Measurements from ENCODE around the gene MRPL2. TPM values are rescaled to one million over a fixed set of nuclear protein-coding genes. Genes with fewer than 3 reads are reported as not detected.

MRPL2 gene
- polyA plus RNA-seq, 1 experiment, result 19.3 TPM

GRCh38 chr6:43005844-43006243 is 53.4 kb downstream of the MRPL2 start:
- DNase-seq (ENCODE audit: low read depth, low spot score), result no peak
- CTCF ChIA-PET, result interaction anchor here (1.4 kb wide), 1 partner anchor 105 kb away, joined by 4 read pairs; no protein-coding TSS in a partner anchor
- POLR2A ChIA-PET, result interaction anchor here (0.6 to 1.4 kb wide), 2 partner anchors 8 to 188 kb away, joined by 3 to 4 read pairs; partner anchors contain the start of genes KLHDC3 and MEA1
- no peak overlapping the region for H3K4me3 ChIP-seq (ENCODE audit: low read depth, low read length)
- TF ChIP-seq CTCF (IDR thresholded peaks at IDR 0.05; ENCODE audit: low read depth, low read length), result no peak
- no peak overlapping the region for H3K27ac ChIP-seq (ENCODE audit: low read depth, low read length)
- H3K9me3 ChIP-seq (ENCODE audit: control insufficient read depth, insufficient read depth, low read length), result no peaks in the 10 kb centered on the region; the same call in 1 of the 2 replicates
- no peaks in the 10 kb centered on the region for H3K27me3 ChIP-seq (ENCODE audit: control insufficient read depth, insufficient read depth, low read length)

Other genes starting within 250 kb of the MRPL2 start
- gene RPL7L1, start 179.8 kb downstream of the MRPL2 start, polyA plus RNA-seq (2011; rRNA removed), result 45.0 and 48.5 TPM in 2 replicates
- not detected in 2 replicates for gene PTCRA, start 143.4 kb downstream of the MRPL2 start, polyA plus RNA-seq (2011; rRNA removed)
- gene CNPY3, start 130.0 kb downstream of the MRPL2 start, polyA plus RNA-seq (2011; rRNA removed), result 38.4 and 39.2 TPM in 2 replicates
- gene GNMT, start 98.7 kb downstream of the MRPL2 start, polyA plus RNA-seq (2011; rRNA removed), result 0.07 TPM in 1 of 2 replicates, not detected in the other
- gene PEX6, start 80.3 kb downstream of the MRPL2 start, polyA plus RNA-seq (2011; rRNA removed), result 6.8 and 7.4 TPM in 2 replicates
- gene PPP2R5D, start 74.9 kb downstream of the MRPL2 start, polyA plus RNA-seq (2011; rRNA removed), result 59.5 and 61.5 TPM in 2 replicates
- 86.5 and 97.9 TPM in 2 replicates for gene MEA1, start 45.5 kb downstream of the MRPL2 start, polyA plus RNA-seq (2011; rRNA removed)
- gene KLHDC3, start 45.2 kb downstream of the MRPL2 start, polyA plus RNA-seq (2011; rRNA removed), result 41.3 and 48.8 TPM in 2 replicates
- 50.3 and 54.0 TPM in 2 replicates for gene RRP36, start 37.8 kb downstream of the MRPL2 start, polyA plus RNA-seq (2011; rRNA removed)
- gene CUL7, start 5.6 kb downstream of the MRPL2 start, polyA plus RNA-seq (2011; rRNA removed), result 37.5 and 44.8 TPM in 2 replicates
- gene KLC4, start 197 bp upstream of the MRPL2 start, polyA plus RNA-seq (2011; rRNA removed), result 9.1 and 10.2 TPM in 2 replicates
- gene PTK7, start 16.9 kb upstream of the MRPL2 start, polyA plus RNA-seq (2011; rRNA removed), result 146 and 179 TPM in 2 replicates
- 36.8 and 48.5 TPM in 2 replicates for gene SRF, start 111.8 kb upstream of the MRPL2 start, polyA plus RNA-seq (2011; rRNA removed)
- gene CUL9, start 122.8 kb upstream of the MRPL2 start, polyA plus RNA-seq (2011; rRNA removed), result 11.5 and 11.8 TPM in 2 replicates
- gene DNPH1, start 170.0 kb upstream of the MRPL2 start, polyA plus RNA-seq (2011; rRNA removed), result 36.9 and 42.4 TPM in 2 replicates
- not detected in 2 replicates for gene TTBK1, start 184.0 kb upstream of the MRPL2 start, polyA plus RNA-seq (2011; rRNA removed)
- not detected in 2 replicates for gene SLC22A7, start 238.8 kb upstream of the MRPL2 start, polyA plus RNA-seq (2011; rRNA removed)
- gene CRIP3, start 249.4 kb upstream of the MRPL2 start, polyA plus RNA-seq (2011; rRNA removed), result not detected in 2 replicates